GM10248 (cell line): ENCODE results near the gene PEX26.

Experiments used
- CTCF ChIA-PET: fragments of 300-600 bp; sonication (Branson Sonifier 250); formaldehyde crosslinking; extraction: SDS; loops from one replicate; lab custom pipeline; 2021; ENCODE audit warnings: antibody characterized with exemption; lab: Yijun Ruan, JAX
- POLR2A ChIA-PET: fragments of 350-650 bp; sonication (Branson Sonifier 250); formaldehyde crosslinking; extraction: SDS; loops from one replicate; lab custom pipeline; 2020; ENCODE audit warnings: antibody characterized with exemption; lab: Yijun Ruan, JAX
- DNase-seq: peaks from one replicate; pipeline ENCODE4 v3.0.0; 2012; ENCODE audit errors: extremely low spot score
- TF ChIP-seq, protein P1 (sequence below): IDR thresholded peaks from 2 replicates; pipeline ENCODE4 v1.5.1; 2012; ENCODE audit warnings: mild to moderate bottlenecking, low read depth; ENCODE audit errors: extremely low read depth, missing control alignments, control extremely low read depth

The PEX26 gene

GRCh38 chr22:18145676-18146388, 68.0 kb downstream of the PEX26 start:
- ChIA-PET CTCF (no interaction called here), POLR2A (no interaction called here)
- DNase-seq, result no peak
- TF ChIP-seq, protein P1, sequence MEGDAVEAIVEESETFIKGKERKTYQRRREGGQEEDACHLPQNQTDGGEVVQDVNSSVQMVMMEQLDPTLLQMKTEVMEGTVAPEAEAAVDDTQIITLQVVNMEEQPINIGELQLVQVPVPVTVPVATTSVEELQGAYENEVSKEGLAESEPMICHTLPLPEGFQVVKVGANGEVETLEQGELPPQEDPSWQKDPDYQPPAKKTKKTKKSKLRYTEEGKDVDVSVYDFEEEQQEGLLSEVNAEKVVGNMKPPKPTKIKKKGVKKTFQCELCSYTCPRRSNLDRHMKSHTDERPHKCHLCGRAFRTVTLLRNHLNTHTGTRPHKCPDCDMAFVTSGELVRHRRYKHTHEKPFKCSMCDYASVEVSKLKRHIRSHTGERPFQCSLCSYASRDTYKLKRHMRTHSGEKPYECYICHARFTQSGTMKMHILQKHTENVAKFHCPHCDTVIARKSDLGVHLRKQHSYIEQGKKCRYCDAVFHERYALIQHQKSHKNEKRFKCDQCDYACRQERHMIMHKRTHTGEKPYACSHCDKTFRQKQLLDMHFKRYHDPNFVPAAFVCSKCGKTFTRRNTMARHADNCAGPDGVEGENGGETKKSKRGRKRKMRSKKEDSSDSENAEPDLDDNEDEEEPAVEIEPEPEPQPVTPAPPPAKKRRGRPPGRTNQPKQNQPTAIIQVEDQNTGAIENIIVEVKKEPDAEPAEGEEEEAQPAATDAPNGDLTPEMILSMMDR, result no peak

- ChIA-PET POLR2A (no interaction called here), CTCF (no interaction called here)
- TF ChIP-seq, protein P1, result no peak
- no peak for DNase-seq
Measured at GRCh38 chr22:18146389-18146753, 68.6 kb downstream of the PEX26 start.

- TF ChIP-seq, protein P1, result no peak
- no peak for DNase-seq
- ChIA-PET POLR2A (no interaction called here), CTCF (no interaction called here)
Measured at GRCh38 chr22:18147791-18148190, 70.0 kb downstream of the PEX26 start.

DNA sequence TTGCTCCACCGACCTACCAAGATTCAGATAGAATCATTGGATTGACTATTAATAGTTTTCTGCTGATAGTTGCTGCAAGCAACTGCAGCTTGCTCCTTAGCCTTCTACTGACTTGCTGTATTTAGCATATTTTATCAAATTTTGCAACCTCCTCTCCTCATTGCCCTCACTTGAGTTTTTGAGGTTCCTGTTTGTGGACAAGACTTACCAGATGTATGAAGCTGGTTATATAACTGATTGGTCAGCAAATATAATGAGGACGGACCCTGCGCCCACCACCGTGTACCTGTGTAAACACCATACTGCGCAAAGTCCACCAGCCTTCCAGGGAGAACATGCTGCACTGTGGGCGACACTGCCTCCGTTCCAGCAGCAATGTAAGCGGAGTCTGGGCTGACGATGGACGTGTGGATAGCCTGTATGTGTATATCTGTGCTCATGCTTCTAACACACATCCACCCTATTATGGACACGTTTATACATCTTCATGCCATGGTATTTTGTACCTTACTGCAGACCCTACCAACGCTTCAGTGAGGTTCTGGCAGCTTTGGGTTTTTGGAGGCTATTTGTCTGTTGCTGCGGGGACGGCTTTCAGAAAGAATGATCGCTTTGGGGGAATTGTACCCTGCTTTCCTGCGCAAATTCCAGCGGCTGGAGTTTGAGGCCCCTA, 70.6 kb downstream of the PEX26 start:
- peak; percentile 8 for DNase-seq
- TF ChIP-seq, protein P1, result no peak
- ChIA-PET CTCF (interaction anchor here (2.1 to 2.5 kb wide), 2 partner anchors 14 to 72 kb away, joined by 7 read pairs; no protein-coding TSS in a partner anchor), POLR2A (no interaction called here)

DNA sequence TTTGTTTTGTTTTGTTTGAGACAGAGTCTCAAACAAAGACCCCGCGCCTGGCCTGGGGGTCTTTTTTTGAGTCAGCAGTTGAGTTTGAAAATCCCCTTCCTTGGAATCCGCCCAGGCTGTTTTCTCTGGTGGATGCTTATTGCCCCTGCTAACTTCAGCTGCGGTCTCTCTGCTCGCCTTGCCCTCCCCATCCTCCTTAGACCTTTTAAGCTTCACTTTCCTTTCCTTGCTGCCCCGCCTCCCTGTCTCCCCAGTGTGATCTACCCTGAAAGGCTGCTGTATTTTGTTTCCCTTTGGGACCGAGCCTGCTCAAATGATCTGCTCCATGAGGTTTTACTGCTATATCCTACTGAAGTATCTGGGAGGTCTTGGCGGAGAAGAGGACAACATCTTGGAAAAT, 74.7 kb downstream of the PEX26 start:
- ChIA-PET CTCF (interaction anchor here (1.0 to 2.3 kb wide), 3 partner anchors 11 to 77 kb away, joined by 3 to 8 read pairs (median 6); no protein-coding TSS in a partner anchor), POLR2A (interaction anchor here (0.6 to 1.0 kb wide), 5 partner anchors 10 to 528 kb away, joined by 3 to 6 read pairs (median 4); partner anchors contain the start of gene PEX26)
- DNase-seq, result peak; percentile 82
- TF ChIP-seq, protein P1, result no peak

DNA sequence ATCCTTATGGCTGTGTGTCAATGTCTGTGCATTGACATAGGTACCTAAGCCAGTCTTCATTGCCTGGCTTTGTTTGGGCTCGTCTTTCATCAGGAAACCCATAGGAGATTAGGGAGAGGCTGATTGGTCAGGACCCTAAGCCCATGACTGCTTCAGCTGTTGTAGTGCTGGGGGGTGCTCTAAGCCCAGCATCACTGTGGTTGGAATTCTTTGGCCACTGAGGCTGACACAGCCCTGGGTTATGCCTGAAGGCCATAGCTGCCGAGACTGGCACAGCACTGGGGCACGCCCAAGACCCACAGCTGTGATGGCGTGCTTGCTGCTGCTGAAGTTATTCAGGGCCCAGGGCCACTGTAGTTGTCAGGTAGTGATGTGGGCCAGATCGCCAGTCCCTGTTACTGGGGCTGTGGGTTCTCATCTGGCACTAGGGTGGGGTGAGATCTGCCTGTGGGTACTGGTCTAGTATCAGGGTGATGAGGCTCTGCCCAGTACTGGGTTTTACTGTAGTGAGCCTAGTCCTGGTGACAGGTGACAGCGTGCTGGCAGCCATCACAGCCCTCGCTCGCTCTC, 77.1 kb downstream of the PEX26 start:
- TF ChIP-seq, protein P1, result no peak
- DNase-seq, result no peak
- ChIA-PET POLR2A (interaction anchor here (0.5 kb wide), 1 partner anchor 912 kb away, joined by 3 read pairs; no protein-coding TSS in a partner anchor), CTCF (no interaction called here)
